AG10803 (cell line): ENCODE measurements around the gene SUGP1.
"Not testable (repeated sequence)": the region's sequence is repeated elsewhere in the genome, so short reads cannot be mapped to it uniquely, and the experiment has no call there.

ENCODE experiments used
- DNase-seq: peaks from one replicate; pipeline ENCODE4 v3.0.0; 2010; ENCODE audit warnings: low read depth
- H3K4me3 ChIP-seq: 2 replicates; pipeline ENCODE4 v1.5.1; 2011; ENCODE audit warnings: mild to moderate bottlenecking, low read length, control low read depth
- CTCF ChIP-seq: conservative IDR thresholded peaks from 2 replicates; pipeline ENCODE4 v1.5.1; 2011; ENCODE audit warnings: mild to moderate bottlenecking, low read length, control low read depth, inconsistent platforms

SUGP1 gene

GRCh38 chr19:19356901-19357566 lies 36.7 kb upstream of the SUGP1 start:
- no peak for DNase-seq
- H3K4me3 ChIP-seq, result no peak overlapping the region
- TF ChIP-seq CTCF, result no peak

- no peak for TF ChIP-seq CTCF
- no peak for DNase-seq
- H3K4me3 ChIP-seq, result no peak overlapping the region
These were observed 36.2 kb upstream of the SUGP1 start for GRCh38 chr19:19356500-19356899.

DNA sequence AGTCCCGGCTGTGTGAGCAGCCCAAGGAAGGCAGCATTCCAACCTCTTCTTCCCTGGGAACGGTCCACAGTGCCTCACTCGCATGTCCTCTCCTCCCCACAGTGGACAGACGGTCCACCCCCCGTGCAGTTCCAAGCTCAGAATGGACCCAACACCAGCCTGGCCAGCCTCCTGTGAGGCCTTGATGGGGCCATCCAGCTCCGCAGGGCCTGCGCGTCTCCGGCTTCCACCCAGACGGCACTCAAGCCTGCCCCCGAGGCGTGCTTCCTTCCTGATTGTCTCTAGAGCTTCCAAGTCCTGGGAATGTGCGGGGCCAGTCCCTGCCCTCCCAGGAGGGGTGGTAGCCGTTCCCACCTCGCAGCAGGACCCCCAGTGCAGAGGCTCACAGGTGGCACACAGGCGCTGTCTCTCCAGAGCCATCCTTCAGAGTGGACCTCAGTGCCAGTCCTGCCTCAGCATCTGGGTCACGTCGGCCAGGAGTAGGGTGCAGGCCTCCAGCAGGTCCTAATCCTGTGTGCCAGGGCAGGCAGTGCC lies 35.4 kb upstream of the SUGP1 start:
- no peak for TF ChIP-seq CTCF

GRCh38 chr19:19354932-19355331 lies 34.6 kb upstream of the SUGP1 start:
- DNase-seq, result no peak
- H3K4me3 ChIP-seq, result no peak overlapping the region
- no peak for TF ChIP-seq CTCF

More for the DNA sequence above, 35.4 kb upstream of the SUGP1 start:
- no peak for DNase-seq
- H3K4me3 ChIP-seq, result no peak overlapping the region

DNA sequence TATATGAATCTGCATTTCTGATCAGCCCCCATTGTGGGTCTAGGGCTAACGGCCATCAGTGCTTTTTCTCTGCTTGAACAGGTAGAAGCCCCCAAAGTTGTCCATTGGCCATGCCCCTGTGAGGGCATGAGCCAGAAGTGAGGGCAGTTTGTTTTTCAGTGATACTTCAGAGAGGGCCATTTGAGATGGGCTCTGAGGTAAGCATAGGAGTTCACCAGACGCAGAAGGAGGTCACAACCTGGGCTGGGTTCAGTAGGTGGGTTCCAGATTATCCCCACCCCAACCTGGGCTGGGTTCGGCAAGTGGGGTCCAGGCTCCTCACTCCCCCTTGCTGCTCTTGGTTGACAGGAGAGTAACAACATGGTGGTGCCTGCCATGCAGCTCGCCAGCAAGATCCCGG lies 33.7 kb upstream of the SUGP1 start:
- H3K4me3 ChIP-seq, result no peak overlapping the region
- no peak for DNase-seq

GRCh38 chr19:19352823-19353222 lies 32.5 kb upstream of the SUGP1 start:
- TF ChIP-seq CTCF, result no peak
- H3K4me3 ChIP-seq, result no peak overlapping the region
- DNase-seq, result no peak

More for the DNA sequence above, 33.7 kb upstream of the SUGP1 start:
- no peak for TF ChIP-seq CTCF

DNA sequence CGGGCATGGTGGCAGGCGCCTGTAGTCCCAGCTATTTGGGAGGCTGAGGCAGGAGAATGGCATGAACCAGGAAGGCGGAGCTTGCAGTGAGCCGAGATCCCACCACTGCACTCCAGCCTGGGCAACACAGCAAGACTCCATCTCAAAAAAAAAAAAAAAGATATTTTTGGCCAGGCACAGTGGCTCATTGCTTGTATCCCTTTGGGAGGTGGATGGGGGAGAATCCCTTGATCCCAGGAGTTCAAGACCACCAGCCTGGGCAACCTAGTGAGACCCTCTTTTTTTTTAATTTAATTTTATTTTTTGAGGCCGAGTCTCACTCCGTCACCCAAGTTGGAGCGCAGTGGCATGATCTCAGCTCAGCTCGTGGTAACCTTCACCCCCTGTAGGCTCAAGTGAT lies 30.4 kb upstream of the SUGP1 start:
- not testable (repeated sequence) for H3K4me3 ChIP-seq, DNase-seq

- DNase-seq, result no peak
- H3K4me3 ChIP-seq, result no peak overlapping the region
- no peak for TF ChIP-seq CTCF
These were observed 29.1 kb upstream of the SUGP1 start for GRCh38 chr19:19349365-19349764.
